ENCODE results near the gene DPCD.

DNA sequence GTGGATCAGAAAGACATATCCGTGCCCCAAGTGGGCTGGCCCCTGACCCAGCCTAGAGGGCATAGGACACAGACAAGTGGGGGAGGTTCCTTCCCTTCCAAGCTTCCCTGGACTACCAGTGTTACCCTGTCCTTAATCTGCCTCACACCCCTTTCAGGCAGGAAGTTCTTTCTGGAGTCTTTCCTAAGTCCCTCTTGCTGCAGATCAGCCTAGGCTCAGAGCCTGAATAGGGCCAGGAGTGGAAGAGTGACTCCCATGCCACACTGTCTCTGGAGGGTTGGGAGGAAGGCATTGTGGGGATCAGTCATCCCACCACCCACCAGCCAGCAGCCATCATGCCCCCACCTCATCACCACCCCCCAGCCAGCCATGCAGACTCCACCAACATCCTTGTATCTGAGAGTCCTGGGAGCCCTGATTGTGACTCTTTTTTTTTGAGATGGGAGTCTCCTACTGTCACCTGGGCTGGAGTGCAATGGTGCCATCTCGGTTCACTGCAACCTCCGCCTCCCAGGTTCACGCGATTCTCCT, 22.7 kb upstream of the DPCD start:
- TF ChIP-seq, protein P1, sequence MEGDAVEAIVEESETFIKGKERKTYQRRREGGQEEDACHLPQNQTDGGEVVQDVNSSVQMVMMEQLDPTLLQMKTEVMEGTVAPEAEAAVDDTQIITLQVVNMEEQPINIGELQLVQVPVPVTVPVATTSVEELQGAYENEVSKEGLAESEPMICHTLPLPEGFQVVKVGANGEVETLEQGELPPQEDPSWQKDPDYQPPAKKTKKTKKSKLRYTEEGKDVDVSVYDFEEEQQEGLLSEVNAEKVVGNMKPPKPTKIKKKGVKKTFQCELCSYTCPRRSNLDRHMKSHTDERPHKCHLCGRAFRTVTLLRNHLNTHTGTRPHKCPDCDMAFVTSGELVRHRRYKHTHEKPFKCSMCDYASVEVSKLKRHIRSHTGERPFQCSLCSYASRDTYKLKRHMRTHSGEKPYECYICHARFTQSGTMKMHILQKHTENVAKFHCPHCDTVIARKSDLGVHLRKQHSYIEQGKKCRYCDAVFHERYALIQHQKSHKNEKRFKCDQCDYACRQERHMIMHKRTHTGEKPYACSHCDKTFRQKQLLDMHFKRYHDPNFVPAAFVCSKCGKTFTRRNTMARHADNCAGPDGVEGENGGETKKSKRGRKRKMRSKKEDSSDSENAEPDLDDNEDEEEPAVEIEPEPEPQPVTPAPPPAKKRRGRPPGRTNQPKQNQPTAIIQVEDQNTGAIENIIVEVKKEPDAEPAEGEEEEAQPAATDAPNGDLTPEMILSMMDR (IDR thresholded peaks at IDR 0.05), result no peak
- no peak for TF ChIP-seq POLR2A (IDR thresholded peaks at IDR 0.05)
